NK-92 treated with Interleukin-12 subunit alpha and Interleukin-12 subunit beta, amount 100 ng/mL, for 24 hours (cell line): ENCODE data around the gene ACSL5.

Experiments used
- DNase-seq: peaks from one replicate; lab custom pipeline; 2025; lab: John Stamatoyannopoulos, UW

ACSL5 gene

GRCh38 chr10:112407696-112408095, 33.8 kb downstream of the ACSL5 start:
- DNase-seq: no peak

GRCh38 chr10:112409299-112409698, 35.4 kb downstream of the ACSL5 start:
- DNase-seq: no peak

- DNase-seq: no peak
Observed at GRCh38 chr10:112409755-112410154, 35.8 kb downstream of the ACSL5 start.

GRCh38 chr10:112412696-112413095, 38.8 kb downstream of the ACSL5 start:
- DNase-seq: no peak

GRCh38 chr10:112421731-112422130, 47.8 kb downstream of the ACSL5 start:
- no peak for DNase-seq

GRCh38 chr10:112424651-112425050, 50.7 kb downstream of the ACSL5 start:
- DNase-seq: no peak

GRCh38 chr10:112426111-112426510, 52.2 kb downstream of the ACSL5 start:
- DNase-seq: no peak

- no peak for DNase-seq
Observed at GRCh38 chr10:112429147-112429546, 55.2 kb downstream of the ACSL5 start.

- DNase-seq: no peak
Observed at GRCh38 chr10:112429654-112430230, 55.8 kb downstream of the ACSL5 start.

GRCh38 chr10:112433136-112433535, 59.2 kb downstream of the ACSL5 start:
- DNase-seq: no peak

GRCh38 chr10:112434988-112435619, 61.2 kb downstream of the ACSL5 start:
- DNase-seq: no peak

GRCh38 chr10:112438356-112438755, 64.4 kb downstream of the ACSL5 start:
- no peak for DNase-seq

GRCh38 chr10:112441520-112441919, 67.6 kb downstream of the ACSL5 start:
- DNase-seq: no peak

GRCh38 chr10:112442063-112442462, 68.1 kb downstream of the ACSL5 start:
- DNase-seq: no peak

- no peak for DNase-seq
Observed at GRCh38 chr10:112446055-112446854, 72.3 kb downstream of the ACSL5 start.

GRCh38 chr10:112446855-112447619, 73.1 kb downstream of the ACSL5 start, which contains the start of the genes VTI1A and ZDHHC6:
VTI1A (plus strand) TSS chr10:112447215; CDS start chr10:112447374, 159 bp downstream.
ZDHHC6 (minus strand) TSS chr10:112446914; CDS start chr10:112445436, 1,478 bp downstream.
- peak; percentile 66 for DNase-seq

- DNase-seq: no peak
Observed at GRCh38 chr10:112447620-112447928, 73.7 kb downstream of the ACSL5 start.

- no peak for DNase-seq
Observed at GRCh38 chr10:112448888-112449287, 75.0 kb downstream of the ACSL5 start.

GRCh38 chr10:112454910-112455779, 81.2 kb downstream of the ACSL5 start:
- DNase-seq: no peak

- no peak for DNase-seq
Observed at GRCh38 chr10:112456533-112456932, 82.6 kb downstream of the ACSL5 start.

GRCh38 chr10:112460366-112460765, 86.5 kb downstream of the ACSL5 start:
- DNase-seq: no peak
